ENCODE results near the gene DENND2D. TPM values are rescaled to one million over a fixed set of nuclear protein-coding genes. Genes with fewer than 3 reads are reported as not detected.

Gene DENND2D
- polyA plus RNA-seq, 1 donor from 2014 or later: not detected

DNA sequence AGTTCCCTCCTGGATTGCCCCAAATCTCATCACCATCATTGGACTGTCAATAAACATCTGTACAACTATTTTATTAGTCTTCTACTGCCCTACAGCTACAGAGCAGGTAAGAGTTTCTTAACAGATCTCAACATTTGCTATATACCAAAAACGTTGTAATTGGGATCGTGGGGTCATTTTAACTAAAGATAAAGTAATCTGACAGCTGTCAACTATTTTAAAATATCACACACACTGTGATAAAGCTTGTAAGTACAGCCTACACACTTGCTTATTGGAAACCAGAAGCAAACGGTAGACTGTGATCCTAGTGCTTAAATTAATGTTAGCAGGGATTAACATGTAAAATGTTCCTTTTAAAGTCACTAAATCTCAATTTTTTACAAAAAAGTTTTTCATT lies 52.5 kb downstream of the DENND2D start:
- Histone ChIP-seq H4K20me1 (ENCODE audit: insufficient read depth) (no peaks in the 10 kb centered on the region), H3K4me2 (ENCODE audit: low read length) (no peak overlapping the region), H2AFZ (ENCODE audit: low read depth, low read length) (no peak overlapping the region), H3K27ac (ENCODE audit: low read length) (no peak overlapping the region), H3K9ac (ENCODE audit: low read length) (no peak overlapping the region), H3K79me2 (replicated peaks; ENCODE audit: insufficient read depth, low read length) (peaks cover 46% of the 10 kb centered on the region), H3F3A (ENCODE audit: insufficient read depth, low read length, poor library complexity, severe bottlenecking) (no peaks in the 10 kb centered on the region), H3K9me2 (ENCODE audit: insufficient read depth, low read length) (no peaks in the 10 kb centered on the region), H3K27me3 (ENCODE audit: insufficient read depth, low read depth, low read length) (no peaks in the 10 kb centered on the region), H3K36me3 (ENCODE audit: insufficient read depth, low read length) (no peaks in the 10 kb centered on the region), H3K4me3 (ENCODE audit: low read length) (no peak overlapping the region), H3K9me3 (ENCODE audit: low read length) (no peaks in the 10 kb centered on the region)
- TF ChIP-seq POLR2AphosphoS5 (IDR thresholded peaks at IDR 0.05) (no peak), SMC3 (conservative IDR thresholded peaks at IDR 0.05; ENCODE audit: poor library complexity) (no peak), EP300 (conservative IDR thresholded peaks at IDR 0.05; ENCODE audit: poor library complexity, severe bottlenecking) (no peak), MXI1 (conservative IDR thresholded peaks at IDR 0.05; ENCODE audit: poor library complexity, severe bottlenecking) (no peak), RAD21 (conservative IDR thresholded peaks at IDR 0.05) (no peak), TAF1 (IDR thresholded peaks at IDR 0.05; ENCODE audit: low read depth) (no peak), EZH2 (IDR thresholded peaks at IDR 0.05; ENCODE audit: borderline replicate concordance, insufficient read depth, low read length, poor library complexity, severe bottlenecking) (no peak)
- TF ChIP-seq, protein P1, sequence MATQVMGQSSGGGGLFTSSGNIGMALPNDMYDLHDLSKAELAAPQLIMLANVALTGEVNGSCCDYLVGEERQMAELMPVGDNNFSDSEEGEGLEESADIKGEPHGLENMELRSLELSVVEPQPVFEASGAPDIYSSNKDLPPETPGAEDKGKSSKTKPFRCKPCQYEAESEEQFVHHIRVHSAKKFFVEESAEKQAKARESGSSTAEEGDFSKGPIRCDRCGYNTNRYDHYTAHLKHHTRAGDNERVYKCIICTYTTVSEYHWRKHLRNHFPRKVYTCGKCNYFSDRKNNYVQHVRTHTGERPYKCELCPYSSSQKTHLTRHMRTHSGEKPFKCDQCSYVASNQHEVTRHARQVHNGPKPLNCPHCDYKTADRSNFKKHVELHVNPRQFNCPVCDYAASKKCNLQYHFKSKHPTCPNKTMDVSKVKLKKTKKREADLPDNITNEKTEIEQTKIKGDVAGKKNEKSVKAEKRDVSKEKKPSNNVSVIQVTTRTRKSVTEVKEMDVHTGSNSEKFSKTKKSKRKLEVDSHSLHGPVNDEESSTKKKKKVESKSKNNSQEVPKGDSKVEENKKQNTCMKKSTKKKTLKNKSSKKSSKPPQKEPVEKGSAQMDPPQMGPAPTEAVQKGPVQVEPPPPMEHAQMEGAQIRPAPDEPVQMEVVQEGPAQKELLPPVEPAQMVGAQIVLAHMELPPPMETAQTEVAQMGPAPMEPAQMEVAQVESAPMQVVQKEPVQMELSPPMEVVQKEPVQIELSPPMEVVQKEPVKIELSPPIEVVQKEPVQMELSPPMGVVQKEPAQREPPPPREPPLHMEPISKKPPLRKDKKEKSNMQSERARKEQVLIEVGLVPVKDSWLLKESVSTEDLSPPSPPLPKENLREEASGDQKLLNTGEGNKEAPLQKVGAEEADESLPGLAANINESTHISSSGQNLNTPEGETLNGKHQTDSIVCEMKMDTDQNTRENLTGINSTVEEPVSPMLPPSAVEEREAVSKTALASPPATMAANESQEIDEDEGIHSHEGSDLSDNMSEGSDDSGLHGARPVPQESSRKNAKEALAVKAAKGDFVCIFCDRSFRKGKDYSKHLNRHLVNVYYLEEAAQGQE (IDR thresholded peaks at IDR 0.05; ENCODE audit: borderline replicate concordance): no peak
- TF ChIP-seq, protein P2, sequence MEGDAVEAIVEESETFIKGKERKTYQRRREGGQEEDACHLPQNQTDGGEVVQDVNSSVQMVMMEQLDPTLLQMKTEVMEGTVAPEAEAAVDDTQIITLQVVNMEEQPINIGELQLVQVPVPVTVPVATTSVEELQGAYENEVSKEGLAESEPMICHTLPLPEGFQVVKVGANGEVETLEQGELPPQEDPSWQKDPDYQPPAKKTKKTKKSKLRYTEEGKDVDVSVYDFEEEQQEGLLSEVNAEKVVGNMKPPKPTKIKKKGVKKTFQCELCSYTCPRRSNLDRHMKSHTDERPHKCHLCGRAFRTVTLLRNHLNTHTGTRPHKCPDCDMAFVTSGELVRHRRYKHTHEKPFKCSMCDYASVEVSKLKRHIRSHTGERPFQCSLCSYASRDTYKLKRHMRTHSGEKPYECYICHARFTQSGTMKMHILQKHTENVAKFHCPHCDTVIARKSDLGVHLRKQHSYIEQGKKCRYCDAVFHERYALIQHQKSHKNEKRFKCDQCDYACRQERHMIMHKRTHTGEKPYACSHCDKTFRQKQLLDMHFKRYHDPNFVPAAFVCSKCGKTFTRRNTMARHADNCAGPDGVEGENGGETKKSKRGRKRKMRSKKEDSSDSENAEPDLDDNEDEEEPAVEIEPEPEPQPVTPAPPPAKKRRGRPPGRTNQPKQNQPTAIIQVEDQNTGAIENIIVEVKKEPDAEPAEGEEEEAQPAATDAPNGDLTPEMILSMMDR (IDR thresholded peaks at IDR 0.05; ENCODE audit: poor library complexity, severe bottlenecking): no peak

- Histone ChIP-seq H3F3A (ENCODE audit: insufficient read depth, low read length, poor library complexity, severe bottlenecking) (no peaks in the 10 kb centered on the region), H3K9me2 (ENCODE audit: insufficient read depth, low read length) (no peaks in the 10 kb centered on the region), H3K4me2 (ENCODE audit: low read length) (no peak overlapping the region), H3K36me3 (ENCODE audit: insufficient read depth, low read length) (no peaks in the 10 kb centered on the region), H3K4me3 (ENCODE audit: low read length) (no peak overlapping the region), H3K27ac (ENCODE audit: low read length) (no peak overlapping the region), H3K9ac (ENCODE audit: low read length) (no peak overlapping the region), H2AFZ (ENCODE audit: low read depth, low read length) (no peak overlapping the region), H3K9me3 (ENCODE audit: low read length) (no peaks in the 10 kb centered on the region), H4K20me1 (ENCODE audit: insufficient read depth) (no peaks in the 10 kb centered on the region), H3K79me2 (replicated peaks; ENCODE audit: insufficient read depth, low read length) (peaks cover 62% of the 10 kb centered on the region), H3K27me3 (ENCODE audit: insufficient read depth, low read depth, low read length) (no peaks in the 10 kb centered on the region)
- TF ChIP-seq, protein P2 (IDR thresholded peaks at IDR 0.05; ENCODE audit: poor library complexity, severe bottlenecking): no peak
- no peak for TF ChIP-seq MXI1 (conservative IDR thresholded peaks at IDR 0.05; ENCODE audit: poor library complexity, severe bottlenecking)
- no peak for TF ChIP-seq EZH2 (IDR thresholded peaks at IDR 0.05; ENCODE audit: borderline replicate concordance, insufficient read depth, low read length, poor library complexity, severe bottlenecking)
- TF ChIP-seq EP300 (conservative IDR thresholded peaks at IDR 0.05; ENCODE audit: poor library complexity, severe bottlenecking): no peak
- no peak for TF ChIP-seq TAF1 (IDR thresholded peaks at IDR 0.05; ENCODE audit: low read depth)
- no peak for TF ChIP-seq SMC3 (conservative IDR thresholded peaks at IDR 0.05; ENCODE audit: poor library complexity)
- TF ChIP-seq, protein P1 (IDR thresholded peaks at IDR 0.05; ENCODE audit: borderline replicate concordance): no peak
- no peak for TF ChIP-seq RAD21 (conservative IDR thresholded peaks at IDR 0.05)
- TF ChIP-seq POLR2AphosphoS5 (IDR thresholded peaks at IDR 0.05): no peak
Measured at GRCh38 chr1:111145963-111146768, 54.3 kb downstream of the DENND2D start.

Measured in neural cell (in vitro differentiated cells).